Skeletal muscle tissue (tissue), 4 donors: ENCODE measurements around the gene EEF2K. TPM values are rescaled to one million over a fixed set of nuclear protein-coding genes. Genes with fewer than 3 reads are reported as not detected.
"Not testable (repeated sequence)": the region's sequence is repeated elsewhere in the genome, so short reads cannot be mapped to it uniquely, and the experiment has no call there.

Source experiments
- H3K27ac ChIP-seq: one replicate; pipeline ENCODE4 v1.7.0; 2013; ENCODE audit warnings: mild to moderate bottlenecking, low read depth, low read length, inconsistent platforms
- H3K27me3 ChIP-seq, 3 donors: one replicate each; pipeline ENCODE4 v1.7.0; 2013; ENCODE audit warnings: low read length in 3 of 3; ENCODE audit not compliant: control insufficient read depth in 3 of 3, insufficient read depth in 3 of 3
- H3K36me3 ChIP-seq, 3 donors: one replicate each; pipeline ENCODE4 v1.7.0; 2013; ENCODE audit warnings: low read length in 3 of 3; ENCODE audit not compliant: control insufficient read depth in 3 of 3, insufficient read depth in 3 of 3
- H3K4me1 ChIP-seq, 3 donors: one replicate each; pipeline ENCODE4 v1.7.0; 2013; ENCODE audit warnings: low read length in 3 of 3, mild to moderate bottlenecking in 3 of 3; ENCODE audit not compliant: control insufficient read depth in 3 of 3, insufficient read depth in 3 of 3
- H3K4me3 ChIP-seq, 3 donors: one replicate each; pipeline ENCODE4 v1.7.0; 2013; ENCODE audit warnings: low read length in 3 of 3
- H3K9ac ChIP-seq, 3 donors: one replicate each; pipeline ENCODE4 v1.7.0; 2013; ENCODE audit warnings: low read length in 3 of 3, mild to moderate bottlenecking in 3 of 3, moderate library complexity in 2 of 3, low read depth in 1 of 3
- H3K9me3 ChIP-seq, 3 donors: one replicate each; pipeline ENCODE4 v1.7.0; 2013; ENCODE audit warnings: low read length in 3 of 3; ENCODE audit not compliant: control insufficient read depth in 3 of 3
- total RNA-seq: library from RNA; depleted of rRNA; stranded (reverse); fragments of >200 nt; gene quantifications from one replicate; pipeline ENCODE4 v1.2.3, GENCODE V29; 2014
- donor health status: Osteomylitis.

EEF2K gene
- total RNA-seq, 1 donor from 2014 or later, result 86.1 TPM

- H3K4me1 ChIP-seq, result peaks cover 20 to 37% (median 22%) of the 10 kb centered on the region in 3 donors
- H3K9ac ChIP-seq, result peak overlapping the region; percentile 91 to 97 (median 96)
- no peaks in the 10 kb centered on the region for H3K9me3 ChIP-seq
- H3K27ac ChIP-seq, result peak overlapping the region; percentile 97
- H3K27me3 ChIP-seq, result no peaks in the 10 kb centered on the region
- H3K4me3 ChIP-seq, result peak overlapping the region; percentile 91 to 95 (median 92)
- H3K36me3 ChIP-seq, result peaks cover 5 to 10% (median 7%) of the 10 kb centered on the region in 3 donors
Measured at GRCh38 chr16:22297871-22298733, 92.0 kb downstream of the EEF2K start.

GRCh38 chr16:22299036-22299435 lies 93.0 kb downstream of the EEF2K start:
- H3K4me1 ChIP-seq, result peaks cover 20 to 37% (median 22%) of the 10 kb centered on the region in 3 donors
- no peak overlapping the region for H3K4me3 ChIP-seq
- H3K27ac ChIP-seq, result peak overlapping the region; percentile 97
- H3K9me3 ChIP-seq, result no peaks in the 10 kb centered on the region
- peaks cover 8 to 15% (median 11%) of the 10 kb centered on the region in 3 donors for H3K36me3 ChIP-seq
- H3K27me3 ChIP-seq, result no peaks in the 10 kb centered on the region
- no peak overlapping the region for H3K9ac ChIP-seq

- peaks cover 20 to 37% (median 22%) of the 10 kb centered on the region in 3 donors for H3K4me1 ChIP-seq
- no peak overlapping the region for H3K4me3 ChIP-seq
- H3K9me3 ChIP-seq, result no peaks in the 10 kb centered on the region
- H3K9ac ChIP-seq, result peak overlapping the region in 1 of 3 donors; percentile 34
- no peaks in the 10 kb centered on the region for H3K27me3 ChIP-seq
- peaks cover 18 to 26% (median 26%) of the 10 kb centered on the region in 3 donors for H3K36me3 ChIP-seq
- no peak overlapping the region for H3K27ac ChIP-seq
Measured at GRCh38 chr16:22300427-22301071, 94.5 kb downstream of the EEF2K start.

GRCh38 chr16:22301423-22301822 lies 95.3 kb downstream of the EEF2K start:
- not testable (repeated sequence) for H3K9ac ChIP-seq, H3K27ac ChIP-seq, H3K9me3 ChIP-seq, H3K4me3 ChIP-seq, H3K27me3 ChIP-seq
- peaks cover 20 to 33% (median 22%) of the 10 kb centered on the region in 3 donors for H3K4me1 ChIP-seq
- H3K36me3 ChIP-seq, result peaks cover 22 to 32% (median 30%) of the 10 kb centered on the region in 3 donors

- Histone ChIP-seq H3K27ac (no peak overlapping the region), H3K4me3 (no peak overlapping the region), H3K4me1 (peaks cover 18 to 27% (median 22%) of the 10 kb centered on the region in 3 donors), H3K9ac (no peak overlapping the region), H3K9me3 (no peaks in the 10 kb centered on the region), H3K36me3 (peaks cover 36 to 47% (median 43%) of the 10 kb centered on the region in 3 donors), H3K27me3 (no peaks in the 10 kb centered on the region)
Measured at GRCh38 chr16:22302776-22303363, 96.8 kb downstream of the EEF2K start.

GRCh38 chr16:22304411-22304810 lies 98.3 kb downstream of the EEF2K start:
- no peak overlapping the region for H3K9ac ChIP-seq
- peaks cover 13 to 17% (median 16%) of the 10 kb centered on the region in 3 donors for H3K4me1 ChIP-seq
- H3K27me3 ChIP-seq, result no peaks in the 10 kb centered on the region
- no peaks in the 10 kb centered on the region for H3K9me3 ChIP-seq
- peaks cover 49 to 61% (median 57%) of the 10 kb centered on the region in 3 donors for H3K36me3 ChIP-seq
- no peak overlapping the region for H3K4me3 ChIP-seq
- H3K27ac ChIP-seq, result no peak overlapping the region

GRCh38 chr16:22306788-22307187 lies 100.7 kb downstream of the EEF2K start:
- Histone ChIP-seq H3K27me3 (no peaks in the 10 kb centered on the region), H3K4me1 (no peaks in the 10 kb centered on the region), H3K9me3 (no peaks in the 10 kb centered on the region), H3K27ac (no peak overlapping the region), H3K9ac (no peak overlapping the region), H3K36me3 (peaks cover 57 to 74% (median 68%) of the 10 kb centered on the region in 3 donors), H3K4me3 (no peak overlapping the region)

- Histone ChIP-seq H3K36me3 (peaks cover 62 to 74% (median 74%) of the 10 kb centered on the region in 3 donors), H3K27ac (no peak overlapping the region), H3K27me3 (no peaks in the 10 kb centered on the region), H3K9ac (no peak overlapping the region), H3K9me3 (no peaks in the 10 kb centered on the region), H3K4me1 (no peaks in the 10 kb centered on the region), H3K4me3 (no peak overlapping the region)
Measured at GRCh38 chr16:22307838-22308237, 101.8 kb downstream of the EEF2K start.

GRCh38 chr16:22308824-22309520 lies 102.9 kb downstream of the EEF2K start:
- Histone ChIP-seq H3K36me3 (peaks cover 65 to 78% (median 77%) of the 10 kb centered on the region in 3 donors), H3K27ac (no peak overlapping the region), H3K9ac (no peak overlapping the region), H3K4me1 (no peaks in the 10 kb centered on the region), H3K9me3 (no peaks in the 10 kb centered on the region), H3K4me3 (no peak overlapping the region), H3K27me3 (no peaks in the 10 kb centered on the region)
